Stomach (tissue), 9 donors: ENCODE results near the gene APOL4. TPM values are rescaled to one million over a fixed set of nuclear protein-coding genes. Genes with fewer than 3 reads are reported as not detected.

Source experiments
- DNase-seq, 2 donors: peaks; one replicate each; pipeline versions ENCODE4 v3.0.0 to v3.0.0-alpha.2; 2013 to 2019
- H3K27ac ChIP-seq, 5 donors: fragments of 200-600 bp in 4 of 5; sonication (generic) in 4 of 5; one replicate each; pipeline ENCODE4 v1.5.1; 2013 to 2019; ENCODE audit warnings: mild to moderate bottlenecking in 1 of 5, moderate library complexity in 1 of 5
- H3K27me3 ChIP-seq, 3 donors: fragments of 200-600 bp; sonication (generic); one replicate each; pipeline ENCODE4 v1.5.1; 2017 to 2019; ENCODE audit warnings: mixed run types in 1 of 3
- H3K36me3 ChIP-seq, 4 donors: fragments of 200-600 bp; sonication (generic); 1 replicate in 3 of 4; 2 replicates in 1 of 4; pipeline ENCODE4 v1.5.1; 2016 to 2019
- H3K4me1 ChIP-seq, 4 donors: fragments of 200-600 bp; sonication (generic); one replicate each; pipeline ENCODE4 v1.5.1; 2016 to 2019
- H3K4me3 ChIP-seq, 4 donors: fragments of 200-600 bp; sonication (generic) in 3 of 4; one replicate each; pipeline ENCODE4 v1.5.1; 2016 to 2019; ENCODE audit warnings: mild to moderate bottlenecking in 1 of 4
- H3K9me3 ChIP-seq, 4 donors: fragments of 200-600 bp; sonication (generic); one replicate each; pipeline ENCODE4 v1.5.1; 2016 to 2019
- CTCF ChIP-seq, 7 experiments: fragments of 450-650 bp in 4 of 7; fragments of 200-600 bp in 3 of 7; sonication (generic) in 3 of 7; IDR thresholded peaks; one replicate each; pipeline ENCODE4 v1.5.1; 2016 to 2019; ENCODE audit warnings: antibody characterized with exemption in 7 of 7, control low read depth in 2 of 7, mild to moderate bottlenecking in 1 of 7
- EP300 ChIP-seq: sonication (generic); formaldehyde crosslinking; IDR thresholded peaks from one replicate; pipeline ENCODE4 v1.6.1; 2017; ENCODE audit warnings: antibody characterized with exemption
- POLR2A ChIP-seq, 4 donors: fragments of 450-650 bp; IDR thresholded peaks; one replicate each; pipeline ENCODE4 v1.6.1; 2016; ENCODE audit warnings: antibody characterized with exemption in 4 of 4, control low read depth in 2 of 4, mild to moderate bottlenecking in 1 of 4, moderate library complexity in 1 of 4
- POLR2AphosphoS5 ChIP-seq, 3 donors: sonication (generic); formaldehyde crosslinking; IDR thresholded peaks; one replicate each; pipeline ENCODE4 v1.6.1; 2016; ENCODE audit warnings: antibody characterized with exemption in 3 of 3
- WGBS, 5 donors: extraction: QIAGEN DNeasy Blood & Tissue Kit in 3 of 5; methylation state at CpG; one replicate each; pipeline versions ENCODE4 v1.1.5 to v1.1.7; 2013 to 2018; 5-methylcytosine and 5-hydroxymethylcytosine counted together
- intact Hi-C: fragments of 100-400 bp; cut with DNase I; formaldehyde crosslinking; loops from one replicate; pipeline ENCODE4 v1.15.1; 2023; ENCODE audit warnings: low total_unique reads
- polyA plus RNA-seq, 3 donors: library from polyadenylated mRNA; stranded (reverse); fragments of 200-250 nt; gene quantifications; one replicate each; pipeline ENCODE4 v1.2.3, GENCODE V29; 2013
- total RNA-seq, 5 donors: library from RNA; depleted of rRNA; stranded (reverse); fragments of >200 nt; gene quantifications; one replicate each; pipeline versions ENCODE4 v1.1.0 to v1.2.3, GENCODE V29; 2014 to 2016
- donor health status: healthy with polysubstance abuse.
- donor health status: Bipolar disorder and iron deficiency.
- donor health status: healthy.

APOL4 gene
- total and polyA plus RNA-seq, 8 donors: 1.2 to 13.2 (median 8.9) TPM; not detected in 2

- H3K27me3 ChIP-seq: no peaks in the 10 kb centered on the region
- H3K4me3 ChIP-seq: no peak overlapping the region
- intact Hi-C loops: no loop called here
- no peak overlapping the region for H3K27ac ChIP-seq
- WGBS, 5 donors: 78 to 94% (median 85%) methylated on average over 2 of the region's 2 CpGs
- peaks cover 0 to 29% (median 12%) of the 10 kb centered on the region in 4 donors for H3K4me1 ChIP-seq
- no peaks in the 10 kb centered on the region for H3K36me3 ChIP-seq
- DNase-seq: no peak
- TF ChIP-seq EP300: no peak
- no peak for TF ChIP-seq CTCF (IDR thresholded peaks at IDR 0.05)
- TF ChIP-seq POLR2AphosphoS5 (IDR thresholded peaks at IDR 0.05): no peak
- TF ChIP-seq POLR2A (IDR thresholded peaks at IDR 0.05): no peak
- H3K9me3 ChIP-seq: no peaks in the 10 kb centered on the region
These were observed 7.2 kb downstream of the APOL4 start for GRCh38 chr22:36194385-36194784.

DNA sequence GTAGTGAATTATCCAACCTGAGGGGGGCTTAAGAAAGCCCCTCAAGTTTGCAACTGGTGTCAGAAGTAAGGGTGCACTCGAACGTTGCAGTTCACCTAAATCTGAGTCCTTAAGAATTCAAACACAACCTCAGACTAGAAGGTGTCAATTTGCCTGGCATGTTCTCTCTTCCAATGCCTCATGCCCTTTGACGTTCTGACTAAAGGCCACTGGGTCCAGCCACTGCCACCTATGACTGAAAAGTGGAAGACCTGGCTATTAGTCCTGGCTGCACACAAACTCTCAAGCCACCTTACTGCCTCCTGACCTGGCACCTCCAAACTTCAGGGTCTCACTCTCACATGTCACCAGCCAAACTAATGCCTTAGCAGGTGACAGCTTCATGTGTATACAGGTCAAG, 8.0 kb downstream of the APOL4 start:
- intact Hi-C loops: no loop called here
- Histone ChIP-seq H3K4me1 (peaks cover 0 to 29% (median 12%) of the 10 kb centered on the region in 4 donors), H3K4me3 (no peak overlapping the region), H3K36me3 (no peaks in the 10 kb centered on the region), H3K9me3 (no peaks in the 10 kb centered on the region), H3K27me3 (no peaks in the 10 kb centered on the region), H3K27ac (no peak overlapping the region)
- TF ChIP-seq CTCF (IDR thresholded peaks at IDR 0.05) (no peak), POLR2A (IDR thresholded peaks at IDR 0.05) (no peak), EP300 (no peak), POLR2AphosphoS5 (IDR thresholded peaks at IDR 0.05) (no peak)
- WGBS, 5 donors: 57 to 86% (median 66%) methylated on average over 3 of the region's 3 CpGs
- no peak for DNase-seq

DNA sequence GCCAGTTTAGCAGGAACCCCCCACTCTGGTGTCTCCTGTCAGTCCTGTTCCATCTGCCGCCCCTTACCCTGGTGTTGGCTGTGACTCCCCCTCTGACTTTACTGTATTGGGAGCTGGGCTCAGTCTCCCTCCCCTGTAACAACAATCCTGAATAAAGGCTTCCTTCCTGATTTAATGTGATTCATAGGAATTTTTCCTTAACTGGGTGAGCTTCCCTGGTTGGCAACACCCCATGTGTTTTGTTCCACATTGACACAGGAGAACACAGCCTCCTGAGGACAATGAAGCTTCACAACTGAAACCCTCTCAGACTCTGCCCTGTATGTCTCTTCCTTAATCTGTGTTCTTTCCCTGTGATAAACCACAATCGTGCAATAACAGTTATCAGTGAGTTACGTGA, 8.4 kb downstream of the APOL4 start:
- no peak for TF ChIP-seq POLR2AphosphoS5 (IDR thresholded peaks at IDR 0.05)
- no peak for TF ChIP-seq EP300
- TF ChIP-seq CTCF (IDR thresholded peaks at IDR 0.05): no peak
- TF ChIP-seq POLR2A (IDR thresholded peaks at IDR 0.05): no peak
- peaks cover 0 to 29% (median 12%) of the 10 kb centered on the region in 4 donors for H3K4me1 ChIP-seq
- 77 to 85% (median 80%) methylated on average over 3 of the region's 3 CpGs for WGBS, 5 donors
- intact Hi-C loops: no loop called here
- no peak for DNase-seq
- H3K9me3 ChIP-seq: no peaks in the 10 kb centered on the region
- H3K27me3 ChIP-seq: no peaks in the 10 kb centered on the region
- H3K4me3 ChIP-seq: no peak overlapping the region
- no peaks in the 10 kb centered on the region for H3K36me3 ChIP-seq
- H3K27ac ChIP-seq: no peak overlapping the region

DNA sequence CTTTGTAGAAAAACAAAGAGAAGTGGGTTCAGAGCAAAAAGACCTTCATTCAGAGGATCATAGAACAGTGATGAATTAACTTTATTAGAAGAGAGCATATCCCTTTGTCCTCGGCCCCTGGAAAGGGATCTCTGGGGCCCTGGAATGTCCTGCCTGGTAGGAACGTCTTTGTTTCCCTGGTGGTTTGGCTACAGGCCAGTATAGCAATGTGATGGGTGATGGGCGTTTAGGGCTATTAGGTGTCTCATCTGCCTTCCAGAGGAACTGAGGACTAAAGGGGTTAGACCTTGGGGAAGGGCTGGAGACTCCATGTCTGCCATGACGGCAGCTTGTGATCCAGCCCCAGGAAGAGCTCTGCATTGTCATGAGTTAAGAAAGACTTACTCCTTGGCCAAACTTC, 9.1 kb downstream of the APOL4 start:
- no peak overlapping the region for H3K27ac ChIP-seq
- H3K9me3 ChIP-seq: no peaks in the 10 kb centered on the region
- H3K27me3 ChIP-seq: no peaks in the 10 kb centered on the region
- WGBS, 5 donors: 46 to 63% (median 56%) methylated on average over 4 of the region's 4 CpGs
- H3K4me3 ChIP-seq: no peak overlapping the region
- no peak for DNase-seq
- intact Hi-C loops: no loop called here
- H3K36me3 ChIP-seq: no peaks in the 10 kb centered on the region
- TF ChIP-seq EP300 (no peak), POLR2A (IDR thresholded peaks at IDR 0.05) (no peak), POLR2AphosphoS5 (IDR thresholded peaks at IDR 0.05) (no peak), CTCF (IDR thresholded peaks at IDR 0.05) (no peak)
- H3K4me1 ChIP-seq: peaks cover 0 to 23% (median 9%) of the 10 kb centered on the region in 4 donors
